Keratinocyte (primary cell): ENCODE results near the gene ENTPD2. TPM values are rescaled to one million over a fixed set of nuclear protein-coding genes. Genes with fewer than 3 reads are reported as not detected.

Experiments used
- DNase-seq: peaks from one replicate; pipeline ENCODE4 v3.0.0-alpha.2; 2011; ENCODE audit warnings: low read depth, missing footprints, low spot score
- FAIRE-seq: peaks from 2 replicates; lab custom pipeline; 2011; peaks lifted over from hg19 to GRCh38; lab: Jason Lieb, UNC
- H2AFZ ChIP-seq: 2 replicates; pipeline ENCODE4 v1.6.0; 2012; ENCODE audit warnings: low read length, control low read depth, inconsistent platforms; ENCODE audit not compliant: control insufficient read depth
- H3K27ac ChIP-seq: 2 replicates; pipeline ENCODE4 v1.5.1; 2011; ENCODE audit warnings: low read length; ENCODE audit not compliant: control insufficient read depth, insufficient read depth
- H3K27me3 ChIP-seq: 3 replicates; pipeline ENCODE4 v1.6.0; 2011; ENCODE audit warnings: low read length; ENCODE audit not compliant: control insufficient read depth, insufficient read depth; ENCODE audit errors: extremely low read depth
- H3K36me3 ChIP-seq, 2 experiments: 2 replicates in 1 of 2; 3 replicates in 1 of 2; pipeline ENCODE4 v1.5.1; 2011; ENCODE audit warnings: low read length in 2 of 2, mild to moderate bottlenecking in 1 of 2; ENCODE audit not compliant: control insufficient read depth in 2 of 2, insufficient read depth in 2 of 2; ENCODE audit errors: extremely low read depth in 1 of 2
- H3K4me1 ChIP-seq: 3 replicates; pipeline ENCODE4 v1.5.1; 2011; ENCODE audit warnings: low read length; ENCODE audit not compliant: control insufficient read depth, insufficient read depth; ENCODE audit errors: extremely low read depth
- H3K4me2 ChIP-seq: 3 replicates; pipeline ENCODE4 v1.6.0; 2011; ENCODE audit warnings: low read depth, low read length; ENCODE audit not compliant: control insufficient read depth, insufficient read depth; ENCODE audit errors: extremely low read depth
- H3K4me3 ChIP-seq, 3 experiments: fragments of 200-600 bp in 1 of 3; sonication (generic) in 1 of 3; 2 replicates in 2 of 3; 3 replicates in 1 of 3; pipeline ENCODE4 v1.5.1; 2011 to 2016; ENCODE audit warnings: low read length in 3 of 3, mild to moderate bottlenecking in 3 of 3, control low read depth in 2 of 3, inconsistent platforms in 1 of 3, low read depth in 1 of 3, mixed read lengths in 1 of 3, mixed run types in 1 of 3, moderate library complexity in 1 of 3; ENCODE audit not compliant: control insufficient read depth in 2 of 3, insufficient read depth in 2 of 3; ENCODE audit errors: extremely low read depth in 1 of 3
- H3K79me2 ChIP-seq: 2 replicates; pipeline ENCODE4 v1.6.0; 2012; ENCODE audit warnings: low read length; ENCODE audit not compliant: control insufficient read depth, insufficient read depth
- H3K9ac ChIP-seq: 3 replicates; pipeline ENCODE4 v1.6.0; 2011; ENCODE audit warnings: low read length; ENCODE audit not compliant: control insufficient read depth, insufficient read depth; ENCODE audit errors: extremely low read depth
- H3K9me1 ChIP-seq: 3 replicates; pipeline ENCODE4 v1.6.0; 2011; ENCODE audit warnings: low read length; ENCODE audit not compliant: control insufficient read depth, insufficient read depth; ENCODE audit errors: extremely low read depth
- H3K9me3 ChIP-seq: 2 replicates; pipeline ENCODE4 v1.5.1; 2012; ENCODE audit warnings: low read depth, low read length; ENCODE audit not compliant: control insufficient read depth
- H4K20me1 ChIP-seq: 3 replicates; pipeline ENCODE4 v1.6.0; 2011; ENCODE audit warnings: low read length; ENCODE audit not compliant: control insufficient read depth, insufficient read depth; ENCODE audit errors: extremely low read depth
- EZH2 ChIP-seq: IDR thresholded peaks from one replicate; pipeline ENCODE4 v1.6.1; 2012; ENCODE audit warnings: inconsistent platforms, mild to moderate bottlenecking, low read length, moderate library complexity
- dilution Hi-C: fragments of 300-500 bp; cut with MboI; formaldehyde crosslinking; loops from one replicate; pipeline ENCODE4 v1.7.0; 2020; ENCODE audit warnings: low sequenced_read_pairs; ENCODE audit not compliant: extremely low pct_ligation_motif_present
- polyA plus RNA-seq, 5 experiments: library from polyadenylated mRNA; depleted of rRNA in 3 of 5; stranded (reverse) in 3 of 5; stranded (forward) in 1 of 5; unstranded in 1 of 5; fragments of >200 nt; gene quantifications; 1 replicate in 1 of 5; 2 replicates in 3 of 5; 3 replicates in 1 of 5; pipeline versions ENCODE4 v1.2.1 to v1.2.3, GENCODE V29; 2011 to 2012; ENCODE audit warnings: missing spikeins in 2 of 5, low read depth in 1 of 5, low replicate concordance in 1 of 5
- TF ChIP-seq, protein P1 (sequence below), 3 experiments: IDR thresholded peaks in 1 of 3; conservative IDR thresholded peaks in 1 of 3; optimal IDR thresholded peaks in 1 of 3; 2 replicates in 2 of 3; 3 replicates in 1 of 3; pipeline versions ENCODE3 to v1.5.1; 2011; ENCODE audit warnings: low read length in 3 of 3, mild to moderate bottlenecking in 3 of 3, moderate library complexity in 2 of 3, control low read depth in 1 of 3, inconsistent platforms in 1 of 3; ENCODE audit not compliant: insufficient read depth in 2 of 3; ENCODE audit errors: extremely low read depth in 1 of 3

ENTPD2 gene
- polyA plus RNA-seq, 1 donor (not counting 4 experiments of a cell fraction or from before 2014, with no cell fraction given) = 0.52 TPM

DNA sequence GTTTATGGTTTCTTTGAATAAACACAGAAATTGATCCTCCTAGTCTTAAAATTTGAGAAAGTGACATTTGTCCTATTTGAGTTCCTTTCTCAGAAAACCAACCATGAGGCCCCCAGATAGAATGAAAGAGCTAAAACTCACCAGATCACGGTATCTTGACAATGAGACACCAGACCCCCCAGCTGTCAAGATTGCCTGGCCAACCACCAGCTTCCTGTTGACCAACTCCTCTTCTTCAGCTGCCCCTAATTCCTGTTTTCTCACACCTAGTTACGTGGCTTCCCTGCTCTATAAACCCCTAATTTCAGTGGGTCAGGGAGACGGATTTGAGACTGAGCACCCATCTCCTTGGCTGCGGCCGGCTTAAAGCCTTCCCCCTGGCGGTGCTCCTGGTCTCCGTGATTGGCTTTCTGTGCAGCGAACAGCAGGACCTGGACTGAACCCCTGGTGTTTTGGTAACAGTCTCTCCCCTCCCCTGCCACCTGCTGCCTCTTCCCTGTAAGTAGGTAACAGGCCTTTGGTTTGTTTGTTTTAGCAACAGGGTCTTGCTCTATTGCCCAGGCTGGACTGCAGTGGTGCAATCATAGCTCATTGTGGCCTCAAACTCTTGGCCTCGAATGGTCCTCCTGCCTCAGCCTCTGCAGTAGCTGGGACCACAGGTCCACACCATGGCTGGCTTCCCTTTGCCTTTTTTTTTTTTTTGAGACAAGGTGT lies 4.8 kb upstream of the ENTPD2 start:
- dilution Hi-C loops = no loop called here

DNA sequence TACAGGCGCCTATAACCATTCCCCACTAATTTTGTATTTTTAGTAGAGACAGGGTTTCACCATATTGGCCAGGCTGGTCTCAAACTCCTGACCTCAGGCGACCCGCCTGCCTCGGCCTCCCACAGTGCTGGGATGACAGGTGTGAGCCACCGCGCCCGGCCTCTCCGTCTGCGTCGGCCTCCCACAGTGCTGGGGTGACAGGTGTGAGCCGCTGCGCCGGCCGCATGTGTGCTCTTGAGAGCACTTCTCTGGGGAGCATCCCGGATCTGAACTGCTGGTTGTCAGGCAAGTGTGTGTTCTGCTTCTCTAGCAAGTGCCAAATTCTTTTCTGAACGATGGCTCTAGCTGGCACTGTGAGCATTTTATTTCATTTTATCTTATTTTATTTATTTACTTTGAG lies 3.7 kb upstream of the ENTPD2 start:
- Histone ChIP-seq H3K79me2 (no peaks in the 10 kb centered on the region), H2AFZ (no peak overlapping the region), H3K36me3 (no peaks in the 10 kb centered on the region), H4K20me1 (no peaks in the 10 kb centered on the region), H3K4me3 (no peak overlapping the region), H3K9me1 (no peaks in the 10 kb centered on the region), H3K4me2 (no peak overlapping the region), H3K9ac (no peak overlapping the region), H3K9me3 (no peaks in the 10 kb centered on the region), H3K27ac (no peak overlapping the region), H3K4me1 (peaks cover 8% of the 10 kb centered on the region), H3K27me3 (no peaks in the 10 kb centered on the region)
- TF ChIP-seq EZH2 = no peak
- TF ChIP-seq, protein P1, sequence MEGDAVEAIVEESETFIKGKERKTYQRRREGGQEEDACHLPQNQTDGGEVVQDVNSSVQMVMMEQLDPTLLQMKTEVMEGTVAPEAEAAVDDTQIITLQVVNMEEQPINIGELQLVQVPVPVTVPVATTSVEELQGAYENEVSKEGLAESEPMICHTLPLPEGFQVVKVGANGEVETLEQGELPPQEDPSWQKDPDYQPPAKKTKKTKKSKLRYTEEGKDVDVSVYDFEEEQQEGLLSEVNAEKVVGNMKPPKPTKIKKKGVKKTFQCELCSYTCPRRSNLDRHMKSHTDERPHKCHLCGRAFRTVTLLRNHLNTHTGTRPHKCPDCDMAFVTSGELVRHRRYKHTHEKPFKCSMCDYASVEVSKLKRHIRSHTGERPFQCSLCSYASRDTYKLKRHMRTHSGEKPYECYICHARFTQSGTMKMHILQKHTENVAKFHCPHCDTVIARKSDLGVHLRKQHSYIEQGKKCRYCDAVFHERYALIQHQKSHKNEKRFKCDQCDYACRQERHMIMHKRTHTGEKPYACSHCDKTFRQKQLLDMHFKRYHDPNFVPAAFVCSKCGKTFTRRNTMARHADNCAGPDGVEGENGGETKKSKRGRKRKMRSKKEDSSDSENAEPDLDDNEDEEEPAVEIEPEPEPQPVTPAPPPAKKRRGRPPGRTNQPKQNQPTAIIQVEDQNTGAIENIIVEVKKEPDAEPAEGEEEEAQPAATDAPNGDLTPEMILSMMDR (optimal IDR thresholded peaks at IDR 0.05 in 1 of 3, IDR thresholded peaks at IDR 0.05 in 1 of 3, conservative IDR thresholded peaks at IDR 0.05 in 1 of 3; ENCODE audit: extremely low read depth in 1 of 3, insufficient read depth in 2 of 3, low read length in 3 of 3) = no peak
- dilution Hi-C loops = no loop called here
- DNase-seq = no peak
- FAIRE-seq = no peak

More for the DNA sequence above, 4.8 kb upstream of the ENTPD2 start:
- H3K9me1 ChIP-seq = no peaks in the 10 kb centered on the region
- no peaks in the 10 kb centered on the region for H3K27me3 ChIP-seq
- H3K4me2 ChIP-seq = no peak overlapping the region
- TF ChIP-seq, protein P1 (optimal IDR thresholded peaks at IDR 0.05 in 1 of 3, IDR thresholded peaks at IDR 0.05 in 1 of 3, conservative IDR thresholded peaks at IDR 0.05 in 1 of 3; ENCODE audit: extremely low read depth in 1 of 3, insufficient read depth in 2 of 3, low read length in 3 of 3) = no peak
- TF ChIP-seq EZH2 = no peak
- H3K79me2 ChIP-seq = no peaks in the 10 kb centered on the region
- no peaks in the 10 kb centered on the region for H3K36me3 ChIP-seq
- no peak overlapping the region for H3K27ac ChIP-seq
- no peak overlapping the region for H2AFZ ChIP-seq
- H3K4me3 ChIP-seq = no peak overlapping the region
- H3K9me3 ChIP-seq = no peaks in the 10 kb centered on the region
- peaks cover 12% of the 10 kb centered on the region for H3K4me1 ChIP-seq
- no peak for FAIRE-seq
- H4K20me1 ChIP-seq = no peaks in the 10 kb centered on the region
- no peak for DNase-seq
- H3K9ac ChIP-seq = no peak overlapping the region
